HEK293 (cell line): Measurements from ENCODE around the gene ASXL2.
"Not testable (repeated sequence)": the region's sequence is repeated elsewhere in the genome, so short reads cannot be mapped to it uniquely, and the experiment has no call there.

ENCODE experiments used
- BCL11A ChIP-seq: fragments of 450-650 bp; formaldehyde crosslinking; IDR thresholded peaks from 2 replicates; pipeline ENCODE4 v1.5.1; 2016; ENCODE audit warnings: low read depth, missing biosample characterization, missing genetic modification characterization
- CTCF ChIP-seq: fragments of 450-650 bp; formaldehyde crosslinking; IDR thresholded peaks from 2 replicates; pipeline ENCODE4 v1.5.1; 2016; ENCODE audit warnings: missing biosample characterization, missing genetic modification characterization
- SALL2 ChIP-seq: fragments of 450-650 bp; formaldehyde crosslinking; IDR thresholded peaks from 2 replicates; pipeline ENCODE4 v1.5.0; 2017; ENCODE audit warnings: missing biosample characterization, mild to moderate bottlenecking, missing genetic modification characterization, borderline replicate concordance
- ZBTB1 ChIP-seq: fragments of 450-650 bp; formaldehyde crosslinking; IDR thresholded peaks from 2 replicates; pipeline ENCODE4 v1.5.1; 2016; ENCODE audit warnings: missing biosample characterization, missing genetic modification characterization
- ZBTB44 ChIP-seq: fragments of 450-650 bp; IDR thresholded peaks from 2 replicates; pipeline ENCODE4 v1.5.1; 2018; ENCODE audit warnings: missing biosample characterization, mild to moderate bottlenecking, missing genetic modification characterization
- ZNF133 ChIP-seq: fragments of 450-650 bp; formaldehyde crosslinking; IDR thresholded peaks from 2 replicates; pipeline ENCODE4 v1.5.1; 2016; ENCODE audit warnings: missing biosample characterization, missing genetic modification characterization
- ZNF146 ChIP-seq: fragments of 450-650 bp; formaldehyde crosslinking; IDR thresholded peaks from 2 replicates; pipeline ENCODE4 v1.5.1; 2016; ENCODE audit warnings: missing biosample characterization, missing genetic modification characterization
- ZNF16 ChIP-seq: fragments of 450-650 bp; formaldehyde crosslinking; IDR thresholded peaks from 2 replicates; pipeline ENCODE4 v1.5.1; 2016; ENCODE audit warnings: low read depth, missing biosample characterization, missing genetic modification characterization
- ZNF274 ChIP-seq, 2 experiments: fragments of 200-500 bp in 1 of 2; fragments of 450-650 bp in 1 of 2; sonication (Bioruptor generic) in 1 of 2; formaldehyde crosslinking in 1 of 2; IDR thresholded peaks; 2 replicates each; pipeline versions ENCODE4 v1.5.1 to v1.6.1; 2014 to 2016; ENCODE audit warnings: borderline replicate concordance in 1 of 2, inconsistent platforms in 1 of 2, low read length in 1 of 2, missing biosample characterization in 1 of 2, missing genetic modification characterization in 1 of 2
- TF ChIP-seq, protein P1 (sequence below): fragments of 450-650 bp; formaldehyde crosslinking; conservative IDR thresholded peaks from 2 replicates; pipeline ENCODE4 v1.5.1; 2016; ENCODE audit warnings: low read depth, missing biosample characterization, missing genetic modification characterization
- TF ChIP-seq, protein P2 (sequence below): fragments of 450-650 bp; formaldehyde crosslinking; IDR thresholded peaks from 2 replicates; pipeline ENCODE4 v1.5.1; 2016; ENCODE audit warnings: missing biosample characterization, missing genetic modification characterization

- not testable (repeated sequence) for TF ChIP-seq ZNF146 (tag by site-specific recombination); SALL2 (tag by site-specific recombination); CTCF (tag by site-specific recombination); ZBTB1 (tag by site-specific recombination); BCL11A (tag by site-specific recombination); ZBTB44 (tag by site-specific recombination); ZNF133 (tag by site-specific recombination); ZNF16 (tag by site-specific recombination); ZNF274 (IDR thresholded peaks at IDR 0.05; ENCODE audit: low read length); ZNF274 (tag by site-specific recombination; IDR thresholded peaks at IDR 0.05; ENCODE audit: borderline replicate concordance)
- TF ChIP-seq, protein P1, sequence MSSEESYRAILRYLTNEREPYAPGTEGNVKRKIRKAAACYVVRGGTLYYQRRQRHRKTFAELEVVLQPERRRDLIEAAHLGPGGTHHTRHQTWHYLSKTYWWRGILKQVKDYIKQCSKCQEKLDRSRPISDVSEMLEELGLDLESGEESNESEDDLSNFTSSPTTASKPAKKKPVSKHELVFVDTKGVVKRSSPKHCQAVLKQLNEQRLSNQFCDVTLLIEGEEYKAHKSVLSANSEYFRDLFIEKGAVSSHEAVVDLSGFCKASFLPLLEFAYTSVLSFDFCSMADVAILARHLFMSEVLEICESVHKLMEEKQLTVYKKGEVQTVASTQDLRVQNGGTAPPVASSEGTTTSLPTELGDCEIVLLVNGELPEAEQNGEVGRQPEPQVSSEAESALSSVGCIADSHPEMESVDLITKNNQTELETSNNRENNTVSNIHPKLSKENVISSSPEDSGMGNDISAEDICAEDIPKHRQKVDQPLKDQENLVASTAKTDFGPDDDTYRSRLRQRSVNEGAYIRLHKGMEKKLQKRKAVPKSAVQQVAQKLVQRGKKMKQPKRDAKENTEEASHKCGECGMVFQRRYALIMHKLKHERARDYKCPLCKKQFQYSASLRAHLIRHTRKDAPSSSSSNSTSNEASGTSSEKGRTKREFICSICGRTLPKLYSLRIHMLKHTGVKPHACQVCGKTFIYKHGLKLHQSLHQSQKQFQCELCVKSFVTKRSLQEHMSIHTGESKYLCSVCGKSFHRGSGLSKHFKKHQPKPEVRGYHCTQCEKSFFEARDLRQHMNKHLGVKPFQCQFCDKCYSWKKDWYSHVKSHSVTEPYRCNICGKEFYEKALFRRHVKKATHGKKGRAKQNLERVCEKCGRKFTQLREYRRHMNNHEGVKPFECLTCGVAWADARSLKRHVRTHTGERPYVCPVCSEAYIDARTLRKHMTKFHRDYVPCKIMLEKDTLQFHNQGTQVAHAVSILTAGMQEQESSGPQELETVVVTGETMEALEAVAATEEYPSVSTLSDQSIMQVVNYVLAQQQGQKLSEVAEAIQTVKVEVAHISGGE (tag by site-specific recombination), result not testable (repeated sequence)
- TF ChIP-seq, protein P2, sequence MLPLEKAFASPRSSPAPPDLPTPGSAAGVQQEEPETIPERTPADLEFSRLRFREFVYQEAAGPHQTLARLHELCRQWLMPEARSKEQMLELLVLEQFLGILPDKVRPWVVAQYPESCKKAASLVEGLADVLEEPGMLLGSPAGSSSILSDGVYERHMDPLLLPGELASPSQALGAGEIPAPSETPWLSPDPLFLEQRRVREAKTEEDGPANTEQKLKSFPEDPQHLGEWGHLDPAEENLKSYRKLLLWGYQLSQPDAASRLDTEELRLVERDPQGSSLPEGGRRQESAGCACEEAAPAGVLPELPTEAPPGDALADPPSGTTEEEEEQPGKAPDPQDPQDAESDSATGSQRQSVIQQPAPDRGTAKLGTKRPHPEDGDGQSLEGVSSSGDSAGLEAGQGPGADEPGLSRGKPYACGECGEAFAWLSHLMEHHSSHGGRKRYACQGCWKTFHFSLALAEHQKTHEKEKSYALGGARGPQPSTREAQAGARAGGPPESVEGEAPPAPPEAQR, result not testable (repeated sequence)
These were observed 37.1 kb upstream of the ASXL2 start for GRCh38 chr2:25915411-25915810.
